GM18909 (cell line): ENCODE measurements around the gene HNRNPA3.
A peak's percentile ranks its signal among the peaks of the same experiment; 100 is the strongest.
"Not testable (repeated sequence)": the region's sequence is repeated elsewhere in the genome, so short reads cannot be mapped to it uniquely, and the experiment has no call there.

Source experiments
- ATAC-seq: cut with Tn5 transposase; IDR thresholded peaks from one replicate; pipeline ENCODE4 v1.9.1; 2021; ENCODE audit warnings: mild to moderate bottlenecking; ENCODE audit not compliant: unreplicated experiment, poor library complexity

HNRNPA3 gene

DNA sequence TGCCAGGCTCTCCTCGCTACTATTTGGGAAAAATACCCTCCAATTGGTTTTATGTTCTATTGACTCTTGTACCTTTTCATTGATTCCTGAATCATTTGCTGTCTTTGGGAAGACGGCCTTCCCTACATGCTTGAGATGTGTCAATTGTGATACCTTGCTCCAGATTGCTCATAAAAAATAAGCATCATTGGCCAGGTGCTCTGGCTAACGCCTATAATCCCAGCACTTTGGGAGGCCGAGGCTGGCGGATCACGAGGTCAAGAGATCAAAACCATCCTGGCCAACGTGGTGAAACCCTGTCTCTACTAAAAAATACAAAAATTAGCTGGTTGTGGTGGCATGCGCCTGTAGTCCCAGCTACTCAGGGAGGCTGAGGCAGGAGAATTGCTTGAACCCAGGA is 54.4 kb downstream of the HNRNPA3 start:
- not testable (repeated sequence) for ATAC-seq

DNA sequence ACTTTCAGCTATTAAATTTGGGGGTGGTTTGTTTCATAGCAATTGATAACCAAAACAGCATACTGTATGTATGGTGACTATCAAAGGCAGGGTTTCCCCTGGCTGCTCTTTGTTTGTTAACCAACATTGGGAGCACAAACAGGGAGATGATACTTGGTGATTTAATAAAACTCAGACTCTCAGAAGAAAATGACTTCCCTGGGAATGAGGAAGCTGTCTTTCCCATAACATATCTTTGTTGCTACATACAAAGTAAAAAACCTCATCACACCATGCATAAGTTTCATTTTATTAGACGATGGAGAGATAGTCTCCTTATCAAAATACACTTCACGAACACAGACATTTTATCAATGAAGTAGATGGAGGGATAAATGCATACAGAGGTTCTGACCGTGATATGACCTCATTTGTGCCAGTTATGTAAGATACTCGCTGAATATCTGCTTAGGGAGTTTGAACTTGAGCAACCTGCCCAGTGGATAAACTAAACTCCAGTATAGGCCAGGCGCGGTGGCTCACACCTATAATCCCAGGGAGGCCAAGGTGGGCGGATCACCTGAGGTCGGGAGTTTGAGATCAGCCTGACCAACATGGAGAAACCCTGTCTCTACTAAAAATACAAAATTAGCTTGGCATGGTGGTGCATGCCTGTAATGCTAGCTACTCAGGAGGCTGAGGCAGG is 55.7 kb downstream of the HNRNPA3 start:
- ATAC-seq, result no peak

DNA sequence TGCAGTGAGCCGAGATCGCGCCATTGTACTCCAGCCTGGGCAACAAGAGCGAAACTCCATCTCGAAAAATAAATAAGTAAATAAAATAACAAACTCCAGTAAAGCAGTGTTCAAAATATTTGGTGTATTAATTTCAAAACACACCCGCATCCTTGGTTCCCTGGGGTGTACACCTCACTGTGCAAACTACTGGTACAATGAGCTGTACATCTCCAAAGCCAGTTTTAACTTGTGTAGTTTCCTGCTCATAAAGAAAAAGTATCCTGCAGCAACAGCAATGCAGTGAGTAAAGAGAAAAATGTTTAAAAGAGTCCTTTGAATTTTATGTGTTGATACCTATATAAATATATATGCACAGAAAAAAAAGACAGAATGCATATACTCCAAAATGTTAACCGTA is 56.3 kb downstream of the HNRNPA3 start:
- ATAC-seq, result no peak

DNA sequence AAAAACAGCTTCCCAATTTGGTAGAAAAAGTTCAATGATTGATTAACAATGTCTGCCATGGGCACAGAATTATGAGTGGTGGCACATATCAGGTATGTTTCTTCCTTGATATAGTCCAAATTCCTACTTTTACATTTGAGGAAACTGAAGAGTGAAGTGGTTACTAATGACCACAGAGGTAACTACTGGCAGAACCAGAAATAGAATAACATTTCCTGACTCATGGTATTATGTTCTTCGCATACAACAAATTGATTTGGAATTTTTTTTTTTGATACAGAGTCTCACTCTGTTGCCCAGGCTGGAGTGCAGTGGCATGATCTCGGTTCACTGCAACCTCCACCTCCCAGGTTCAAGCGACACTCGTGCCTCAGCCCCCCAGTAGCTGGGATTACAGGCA is 57.9 kb downstream of the HNRNPA3 start:
- no peak for ATAC-seq

DNA sequence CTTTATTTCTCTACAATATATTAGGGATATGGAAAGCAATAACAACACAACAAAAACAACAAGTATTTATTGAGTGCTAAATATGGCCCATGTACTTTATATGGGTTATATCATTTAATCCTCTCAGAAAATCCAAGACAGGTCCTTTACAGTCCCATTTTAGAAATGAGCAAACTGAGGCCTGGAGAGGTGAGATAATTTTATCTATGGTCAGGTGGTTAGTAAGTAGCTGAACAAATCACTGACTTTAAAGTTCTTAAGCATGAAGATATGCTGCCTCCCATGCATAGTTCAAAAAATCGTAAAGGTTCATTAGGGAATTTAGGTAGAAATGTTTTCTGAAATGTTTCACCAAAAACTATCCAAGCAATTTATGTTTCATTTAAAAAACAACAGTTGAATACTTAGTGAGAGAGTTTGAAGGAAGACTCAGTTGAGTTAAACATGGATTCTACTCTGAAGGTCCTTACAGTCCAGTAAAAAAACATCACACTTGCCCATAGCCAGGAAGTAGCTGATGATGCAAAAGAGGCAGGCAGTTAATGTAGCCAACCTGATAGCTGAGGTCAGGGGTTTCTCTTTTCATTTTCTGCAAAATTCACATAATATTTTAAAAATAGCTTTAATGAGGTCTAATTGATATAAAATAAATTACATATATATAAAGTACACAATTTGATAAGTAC is 59.5 kb downstream of the HNRNPA3 start:
- ATAC-seq, result peak; percentile 63

DNA sequence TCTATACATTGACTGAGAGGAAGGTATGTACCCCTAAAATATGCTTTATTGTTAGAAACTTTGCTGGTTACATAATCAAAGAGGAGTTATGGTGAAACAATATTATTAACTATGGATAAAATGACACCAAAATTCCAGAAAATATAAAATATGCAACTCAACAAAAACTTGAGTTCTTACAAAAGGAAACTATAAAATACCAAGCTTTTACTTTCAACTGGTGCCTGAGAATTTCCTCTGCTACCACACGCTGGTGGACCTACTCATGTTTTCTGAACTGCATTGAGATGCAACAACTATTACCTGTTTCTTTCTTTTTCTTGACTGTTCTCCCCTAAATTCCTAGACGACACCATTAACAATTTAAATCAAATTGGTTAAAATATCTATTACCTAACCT is 60.2 kb downstream of the HNRNPA3 start:
- no peak for ATAC-seq

DNA sequence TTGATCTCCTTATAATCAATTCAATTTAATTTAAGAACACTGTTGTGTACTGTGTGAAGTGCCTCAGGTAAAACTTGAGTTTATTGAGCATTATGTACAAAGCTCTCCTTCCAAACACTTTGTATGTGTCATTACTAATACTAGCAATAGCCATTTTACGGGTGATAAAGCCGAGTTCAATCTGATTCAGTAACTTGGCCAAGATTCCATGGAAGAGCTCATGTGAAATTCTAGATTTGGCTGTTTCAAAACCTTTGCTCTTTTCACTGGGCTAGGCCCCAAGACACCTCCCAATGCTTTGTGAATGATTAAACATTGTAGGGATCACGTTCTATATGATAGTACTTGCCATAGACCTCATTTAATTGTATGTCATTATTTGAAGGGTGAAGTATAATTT is 60.8 kb downstream of the HNRNPA3 start:
- no peak for ATAC-seq
